HG03139 (cell line): ENCODE measurements around the gene KIF3A.

Experiments
- ATAC-seq: cut with Tn5 transposase; IDR thresholded peaks from one replicate; pipeline ENCODE4 v1.9.1; 2021; ENCODE audit not compliant: unreplicated experiment

KIF3A gene

DNA sequence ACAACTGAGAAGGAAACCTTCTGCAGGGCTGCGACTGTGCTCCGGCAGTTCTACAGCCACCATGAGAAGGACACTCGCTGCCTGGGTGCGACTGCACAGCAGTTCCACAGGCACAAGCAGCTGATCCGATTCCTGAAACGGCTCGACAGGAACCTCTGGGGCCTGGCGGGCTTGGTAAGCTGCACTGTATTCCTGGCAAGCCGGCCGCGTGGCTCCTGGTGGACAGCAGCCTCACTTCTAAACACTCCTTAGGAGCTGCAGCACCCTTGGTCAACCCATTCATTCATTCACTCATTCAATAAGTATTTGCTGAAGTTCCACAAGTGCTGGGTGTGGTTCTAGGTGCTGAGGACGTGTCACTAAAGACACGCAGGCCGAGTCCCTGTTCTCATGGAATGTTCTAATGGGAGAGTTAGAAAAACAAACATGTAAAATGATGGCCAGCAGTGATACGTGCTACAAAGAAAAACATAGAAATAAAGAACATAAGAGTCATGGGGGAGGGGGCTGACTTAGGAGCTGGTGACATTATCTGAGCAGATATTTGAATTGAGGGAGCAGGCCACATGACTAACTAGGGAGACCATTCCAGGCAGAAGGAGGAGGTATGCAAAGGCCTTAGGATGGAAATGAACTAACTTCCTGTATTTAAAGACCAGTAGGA lies 57.5 kb downstream of the KIF3A start:
- no peak for ATAC-seq

- ATAC-seq = no peak
Observed at GRCh38 chr5:132679166-132679565, 58.2 kb downstream of the KIF3A start.

GRCh38 chr5:132678735-132679134 lies 58.6 kb downstream of the KIF3A start:
- ATAC-seq = no peak

DNA sequence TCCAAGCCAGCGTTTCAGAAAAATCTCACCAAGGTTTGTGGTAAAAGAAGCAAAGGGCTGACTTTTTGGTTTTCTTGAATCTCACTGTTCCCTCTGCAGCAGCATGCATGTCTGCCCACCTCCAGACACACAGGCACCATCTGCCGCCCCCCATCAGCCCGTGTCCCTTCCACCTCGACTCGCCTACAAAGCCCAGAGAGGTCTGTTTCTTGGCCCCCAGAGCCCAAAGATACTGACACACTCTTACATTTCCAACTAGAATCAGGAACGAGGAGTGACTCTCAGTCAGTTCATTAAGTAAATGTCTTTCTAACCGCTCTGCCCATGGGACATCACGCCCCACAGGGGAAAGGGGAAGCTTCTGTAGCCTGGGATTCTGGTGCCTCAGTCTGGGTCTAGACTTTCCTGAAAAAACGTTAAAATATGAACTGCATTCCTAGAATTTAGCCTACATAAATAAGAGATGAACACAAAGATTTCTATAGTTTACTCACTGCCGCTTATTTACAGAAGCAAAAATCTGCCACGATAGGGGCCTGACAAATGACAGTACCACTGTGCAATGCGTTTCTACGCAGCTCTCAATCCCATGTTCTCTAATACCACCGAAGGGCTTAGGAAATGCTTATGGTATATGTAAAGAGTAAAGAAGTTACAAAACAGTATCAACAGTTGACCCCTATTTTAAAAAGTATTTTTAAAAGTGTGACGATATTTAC lies 59.5 kb downstream of the KIF3A start:
- no peak for ATAC-seq

DNA sequence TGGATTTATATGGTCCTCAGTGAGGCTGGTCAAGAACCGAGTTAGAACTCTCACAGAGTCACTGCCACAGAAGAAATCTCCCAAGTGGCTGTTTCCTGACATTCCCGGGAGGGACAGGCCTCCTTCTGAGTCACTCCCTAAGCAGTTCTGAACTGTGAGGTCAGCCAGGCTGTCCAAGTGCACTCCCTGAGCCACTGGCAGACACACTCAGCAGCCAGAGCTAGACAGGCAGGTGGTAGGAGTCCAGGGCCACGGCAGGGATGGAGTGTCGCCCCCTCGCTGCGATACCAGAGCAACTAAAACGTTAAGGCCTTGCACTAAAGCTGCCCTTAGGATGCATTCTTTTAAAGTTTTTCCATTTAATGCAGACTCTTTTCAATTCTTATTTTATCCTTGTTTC lies 60.2 kb downstream of the KIF3A start:
- ATAC-seq = no peak

DNA sequence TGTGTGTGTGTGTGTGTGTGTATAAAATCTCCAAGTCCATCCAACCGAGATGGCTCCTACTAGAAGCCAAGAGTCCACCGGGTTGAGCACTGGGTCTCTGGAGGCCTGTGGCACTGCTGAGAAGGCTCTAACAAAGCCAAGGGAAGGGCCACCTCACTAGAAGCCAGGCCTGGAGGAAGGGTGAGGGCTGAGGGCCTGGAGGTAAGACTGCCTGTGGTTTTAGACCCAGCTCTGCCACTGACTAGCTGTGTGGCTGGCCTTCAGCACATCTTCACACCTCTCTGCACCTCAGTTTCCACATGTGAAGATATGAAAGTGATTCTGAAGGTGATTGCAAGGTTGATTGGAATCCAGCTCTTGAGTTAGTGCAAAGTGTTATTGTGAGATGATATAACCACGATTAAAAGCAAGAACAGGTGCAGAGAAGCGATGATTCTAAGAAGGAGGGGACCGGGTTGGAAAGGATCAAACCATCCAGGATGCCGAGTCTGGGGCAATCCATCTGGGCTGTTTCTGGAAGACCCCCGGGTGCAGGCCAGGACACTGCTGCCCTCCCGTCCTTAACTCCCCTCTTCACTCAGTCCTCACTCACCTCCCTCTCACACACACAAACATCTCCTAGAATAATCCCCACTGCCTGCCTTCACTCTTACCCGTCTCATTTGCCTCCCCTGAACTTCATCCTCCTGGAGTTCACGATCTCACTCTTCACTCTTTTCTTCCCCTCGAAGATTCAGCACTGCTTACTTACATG lies 61.2 kb downstream of the KIF3A start:
- ATAC-seq = no peak

DNA sequence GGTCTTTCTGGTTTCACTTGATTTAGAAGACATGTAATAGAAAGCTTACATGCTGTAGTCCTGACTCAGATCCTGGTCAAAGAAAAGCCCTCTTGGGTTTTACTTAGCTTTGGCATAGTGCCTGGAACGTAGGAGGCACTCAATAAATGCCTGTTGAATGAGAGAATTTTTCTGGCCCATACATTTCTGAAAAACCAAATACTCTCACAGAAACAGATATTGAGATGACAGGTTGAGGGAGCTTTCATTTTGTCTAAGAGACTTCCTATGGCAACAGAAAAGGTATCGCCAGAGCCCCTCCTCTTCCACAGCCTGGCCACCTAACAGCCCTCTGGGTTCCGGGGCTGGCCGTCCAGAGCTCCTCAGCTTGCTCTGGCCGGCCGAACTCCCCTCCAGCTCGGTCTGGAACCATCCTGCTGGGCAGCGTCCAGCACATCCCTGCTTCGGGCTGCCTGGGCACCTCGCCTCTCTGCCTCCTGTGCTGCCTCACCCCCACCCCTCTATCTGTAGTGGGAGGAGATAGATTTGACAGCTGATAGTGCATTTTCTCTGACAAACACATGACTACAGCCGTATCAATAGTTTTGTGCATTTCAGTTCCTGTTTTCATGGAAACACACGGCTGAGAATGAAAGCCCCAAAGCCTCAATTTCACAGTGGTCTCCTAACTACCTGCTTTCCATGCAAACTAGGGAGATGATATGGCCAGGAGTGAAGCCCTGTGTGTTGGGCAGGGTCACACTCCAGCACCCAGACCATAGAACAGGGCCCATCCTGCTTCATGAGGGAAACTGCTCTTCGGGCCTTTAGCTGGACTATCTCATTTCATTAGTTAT lies 62.5 kb downstream of the KIF3A start:
- ATAC-seq = peak; percentile 78

DNA sequence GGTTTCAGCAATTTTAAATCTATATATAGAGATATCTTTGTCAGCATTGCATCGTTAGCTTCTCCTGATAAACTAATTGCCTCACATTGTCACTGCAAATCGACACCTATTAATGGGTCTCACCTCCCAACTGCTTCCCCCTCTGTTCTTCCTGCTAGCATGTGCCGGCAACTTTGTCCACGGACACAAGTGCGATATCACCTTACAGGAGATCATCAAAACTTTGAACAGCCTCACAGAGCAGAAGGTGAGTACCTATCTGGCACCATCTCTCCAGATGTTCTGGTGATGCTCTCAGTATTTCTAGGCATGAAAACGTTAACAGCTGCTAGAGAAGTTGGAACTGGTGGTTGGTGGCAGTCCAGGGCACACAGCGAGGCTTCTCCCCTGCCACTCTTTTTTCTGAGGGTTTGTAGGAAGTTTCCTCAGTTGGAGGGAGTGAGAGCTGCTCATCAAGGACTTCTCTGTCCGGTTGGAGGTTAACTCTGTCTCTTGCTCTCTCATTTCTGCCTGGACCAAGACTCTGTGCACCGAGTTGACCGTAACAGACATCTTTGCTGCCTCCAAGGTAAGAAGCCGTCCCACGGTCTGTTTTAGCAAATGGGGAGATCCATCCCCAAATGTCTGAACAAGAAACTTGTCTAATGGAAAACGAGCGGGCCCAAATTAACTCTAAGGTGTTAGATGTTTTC lies 63.3 kb downstream of the KIF3A start, which contains the start of gene IL4:
Gene IL4, plus strand, starts transcription at position 51 of the 692 bp plus-strand sequence. Its CDS starts 62 bp downstream, at position 113.
- no peak for ATAC-seq

DNA sequence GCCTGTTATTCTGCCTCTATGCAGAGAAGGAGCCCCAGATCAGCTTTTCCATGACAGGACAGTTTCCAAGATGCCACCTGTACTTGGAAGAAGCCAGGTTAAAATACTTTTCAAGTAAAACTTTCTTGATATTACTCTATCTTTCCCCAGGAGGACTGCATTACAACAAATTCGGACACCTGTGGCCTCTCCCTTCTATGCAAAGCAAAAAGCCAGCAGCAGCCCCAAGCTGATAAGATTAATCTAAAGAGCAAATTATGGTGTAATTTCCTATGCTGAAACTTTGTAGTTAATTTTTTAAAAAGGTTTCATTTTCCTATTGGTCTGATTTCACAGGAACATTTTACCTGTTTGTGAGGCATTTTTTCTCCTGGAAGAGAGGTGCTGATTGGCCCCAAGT lies 63.9 kb downstream of the KIF3A start:
- no peak for ATAC-seq

- ATAC-seq = no peak
Observed at GRCh38 chr5:132671000-132671399, 66.3 kb downstream of the KIF3A start.

DNA sequence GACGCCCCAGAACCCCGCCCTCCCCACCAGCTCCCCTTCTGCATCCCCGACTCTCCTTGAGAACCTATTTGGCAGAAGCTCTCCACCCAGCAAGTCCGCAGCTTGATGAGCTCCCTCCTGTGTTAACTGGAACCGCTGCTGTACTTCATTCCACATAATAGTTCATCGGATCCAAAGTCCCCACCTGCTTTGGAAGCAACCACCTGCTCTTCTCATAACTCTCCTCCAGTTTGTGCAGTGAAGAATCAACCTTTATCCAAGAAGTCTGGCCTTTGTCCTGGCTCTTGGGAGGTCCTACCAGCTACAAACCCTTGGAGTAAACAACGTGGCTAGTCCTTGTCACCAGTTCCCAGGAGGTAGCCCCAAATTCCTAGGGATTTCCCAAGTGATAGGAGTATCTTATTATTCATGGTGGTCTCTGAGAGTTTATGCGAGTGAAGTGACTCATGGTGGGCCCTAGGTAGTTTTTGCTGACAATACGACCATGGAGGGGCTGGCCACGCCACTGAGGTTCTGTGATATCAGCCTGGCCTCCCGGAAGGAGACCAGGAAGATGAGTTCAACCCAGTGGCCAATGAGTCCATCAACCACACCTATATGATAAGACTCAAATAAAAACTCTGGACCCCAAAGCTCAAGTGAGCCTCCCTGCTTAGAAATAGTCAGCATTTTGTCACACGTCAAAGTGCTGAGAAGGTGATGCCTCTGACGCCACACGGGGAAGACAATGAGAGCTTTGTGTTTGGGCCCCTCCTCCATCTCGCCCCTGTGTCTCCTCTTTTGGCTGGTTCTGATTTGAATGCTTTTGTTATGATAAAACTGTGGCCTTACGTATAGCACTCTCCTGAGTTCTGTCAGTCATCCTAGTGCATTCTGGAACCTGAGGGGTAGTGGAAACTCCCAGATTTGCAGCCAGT lies 67.1 kb downstream of the KIF3A start:
- no peak for ATAC-seq

DNA sequence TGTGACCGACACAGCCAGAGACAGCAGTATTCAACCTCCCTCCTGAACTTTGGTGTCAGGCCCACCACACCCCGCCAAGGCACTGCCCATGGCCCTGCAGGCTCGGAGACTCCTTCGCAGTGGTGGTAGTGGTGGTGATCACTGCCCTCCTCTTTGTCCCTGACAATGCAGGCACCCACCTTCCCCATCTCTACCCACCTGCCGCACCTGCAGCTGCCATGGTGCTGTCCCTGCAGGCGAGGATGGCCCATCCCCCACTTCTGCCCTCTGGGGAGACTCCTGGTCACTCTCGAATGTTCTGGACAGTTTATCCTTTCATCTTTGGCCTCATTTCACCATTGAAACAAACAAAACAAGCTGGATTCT lies 67.9 kb downstream of the KIF3A start:
- no peak for ATAC-seq

DNA sequence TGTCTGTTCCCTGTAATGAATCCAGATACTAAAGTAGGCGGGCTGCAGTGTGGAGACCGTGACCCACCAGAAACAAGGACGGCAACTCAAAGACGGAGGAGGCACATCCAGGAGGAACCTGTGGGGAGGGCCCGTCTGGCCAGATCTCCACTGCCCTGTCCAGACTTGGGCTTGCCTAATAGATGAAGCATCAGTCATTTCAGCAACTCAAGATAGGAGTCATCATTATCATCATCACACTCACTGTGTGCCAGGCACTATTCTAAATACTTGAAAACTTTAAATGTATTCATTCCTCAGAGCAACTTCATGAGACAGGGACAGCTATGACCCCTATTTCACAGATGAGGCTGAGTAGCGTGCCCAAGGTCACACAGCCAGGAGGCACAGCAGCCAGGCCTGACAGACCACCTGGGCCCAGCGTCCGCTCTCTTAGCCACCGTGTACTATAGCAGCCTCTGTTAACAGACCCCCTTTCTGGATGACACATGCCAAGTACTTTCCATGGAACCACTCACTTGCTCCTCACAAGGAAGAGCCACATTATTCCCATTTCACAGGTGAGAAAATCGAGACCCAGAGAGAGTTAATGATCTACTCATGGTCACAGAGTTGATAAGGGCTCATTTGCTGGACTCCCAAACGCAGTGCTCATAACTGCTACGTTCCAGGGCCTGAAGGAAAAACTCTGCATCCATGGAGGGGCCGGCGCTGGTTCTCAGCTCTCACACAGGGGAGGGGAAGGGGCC lies 68.5 kb downstream of the KIF3A start:
- ATAC-seq = no peak

DNA sequence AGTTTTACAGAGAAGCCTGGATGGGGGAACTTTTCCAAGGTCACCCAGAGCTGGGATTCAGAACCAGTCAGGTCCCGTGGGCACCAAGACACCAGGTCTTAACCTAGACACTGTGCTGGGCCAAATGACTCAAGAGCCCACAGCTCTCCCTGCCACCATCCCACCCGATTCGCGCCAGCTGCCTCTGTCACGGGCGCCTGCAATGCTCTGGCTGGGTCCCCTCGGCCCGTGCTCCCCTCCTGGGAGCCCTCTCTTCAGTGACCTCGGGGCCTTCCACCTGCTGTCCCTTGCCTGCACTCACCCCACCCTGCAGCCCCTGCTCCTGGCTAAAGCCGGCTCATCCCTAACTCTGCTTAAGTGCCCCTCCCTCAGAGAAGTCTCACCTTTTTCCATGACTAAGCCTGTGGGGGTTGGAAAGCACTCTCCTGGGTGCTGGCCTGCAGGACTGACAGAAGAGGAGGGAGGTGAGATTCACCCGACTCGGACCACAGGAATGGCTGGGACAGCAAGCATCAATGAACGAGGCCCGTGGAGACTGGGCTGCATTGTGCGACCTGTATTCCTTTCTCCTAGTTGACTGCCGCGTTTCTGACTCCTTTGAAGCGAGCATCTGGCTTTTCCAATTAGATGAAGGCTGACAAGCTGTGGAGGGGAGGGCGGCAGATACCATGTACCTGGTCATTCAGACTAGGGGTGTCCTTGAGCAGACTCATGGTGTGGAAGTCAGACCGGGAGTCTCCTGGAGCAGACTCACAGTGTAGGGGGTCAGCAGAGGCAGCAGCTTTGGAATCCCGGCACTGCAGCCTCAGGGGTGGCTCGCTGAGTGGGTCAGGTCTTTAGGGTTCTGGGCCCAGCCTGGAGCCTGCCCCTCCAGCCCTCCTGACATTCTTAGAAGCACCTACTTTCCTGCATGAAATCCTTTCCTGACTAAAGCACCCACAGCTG lies 69.3 kb downstream of the KIF3A start:
- ATAC-seq = no peak

DNA sequence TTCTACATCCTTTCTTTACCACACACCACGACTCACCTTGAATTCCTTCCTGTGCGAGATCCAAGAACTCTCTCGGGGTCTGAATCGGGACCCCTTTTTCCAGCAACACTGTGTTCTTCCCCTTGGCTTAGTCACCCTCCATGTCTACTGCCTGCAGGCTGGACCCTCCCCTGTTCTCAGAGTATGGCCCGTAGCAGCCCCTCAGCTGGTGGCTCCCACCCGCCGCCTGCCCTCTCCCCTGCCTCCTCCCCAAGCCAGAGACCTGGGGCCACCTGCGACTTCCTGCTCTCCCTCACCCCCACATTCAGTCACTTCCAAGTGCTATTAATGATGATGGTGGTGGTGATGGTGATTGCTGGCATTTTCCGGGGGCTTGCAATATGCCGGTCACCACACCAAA lies 70.0 kb downstream of the KIF3A start:
- ATAC-seq = no peak

DNA sequence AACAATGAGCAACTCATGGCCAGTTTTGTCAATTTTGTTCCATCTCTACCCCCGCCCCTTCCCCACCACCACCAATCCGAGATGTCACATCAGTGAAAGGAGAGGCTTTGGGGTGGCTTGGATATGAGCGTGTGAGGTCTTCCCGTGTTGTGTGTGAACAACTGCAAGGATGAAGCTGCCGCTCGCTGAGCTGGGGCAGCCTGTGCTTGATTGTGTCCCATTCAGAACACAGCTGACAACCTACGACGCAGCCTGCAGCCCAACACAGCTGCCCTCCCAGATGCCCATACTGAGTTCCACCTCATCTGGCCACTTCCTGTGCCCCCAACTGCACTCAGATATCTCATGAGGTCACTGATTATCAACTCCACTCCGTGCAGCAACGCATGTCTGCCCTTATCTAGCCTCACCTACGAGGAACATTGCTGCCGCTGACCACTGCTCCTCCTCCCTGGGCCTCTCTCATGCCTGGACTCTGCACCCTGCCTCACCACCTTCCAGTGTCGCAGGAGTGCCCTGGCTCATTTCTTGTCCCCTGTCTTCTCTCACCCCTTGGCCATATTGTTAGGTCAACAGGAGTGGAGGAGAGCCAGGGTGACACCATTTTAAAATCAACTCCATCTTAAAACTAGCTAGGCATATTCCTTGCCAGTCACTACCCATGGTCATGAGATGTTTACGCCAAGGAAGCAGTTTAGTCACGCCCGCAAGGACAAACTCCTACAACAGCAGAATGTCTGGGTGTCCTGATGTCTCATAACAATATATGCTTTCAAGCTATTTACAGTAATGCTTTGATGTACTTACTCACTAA lies 70.8 kb downstream of the KIF3A start:
- ATAC-seq = no peak

DNA sequence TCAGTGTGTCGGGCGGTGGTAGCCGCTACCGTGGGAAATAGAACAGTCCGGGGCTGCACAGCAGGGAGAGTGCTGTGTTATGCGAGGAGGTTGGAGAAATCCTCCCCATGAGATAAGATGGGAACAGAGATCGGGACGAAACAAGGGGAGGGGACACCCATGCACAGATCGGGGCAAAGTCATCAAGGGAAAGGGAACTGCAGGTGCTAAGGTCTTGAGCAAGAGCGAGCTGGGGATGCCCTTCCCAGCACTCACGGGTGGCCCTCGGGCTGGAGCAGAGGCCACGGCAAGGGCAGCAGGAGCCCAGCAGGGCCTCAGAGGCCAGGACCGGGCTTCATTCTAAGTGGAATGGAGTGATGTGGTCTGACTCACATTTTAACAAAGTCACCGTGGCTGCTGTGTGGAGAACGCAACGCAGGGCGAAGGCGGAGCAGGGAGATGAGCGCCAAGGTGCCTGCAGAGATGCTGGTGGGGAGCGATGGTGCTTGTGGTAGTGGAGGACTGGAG lies 71.7 kb downstream of the KIF3A start:
- no peak for ATAC-seq
